Measurements from ENCODE around the gene ADGRD1. TPM values are rescaled to one million over a fixed set of nuclear protein-coding genes. Genes with fewer than 3 reads are reported as not detected.

ADGRD1 gene
- polyA plus RNA-seq, 3 donors = 4.7 to 17.9 (median 4.9) TPM

GRCh38 chr12:130911933-130912332 lies 41.8 kb upstream of the ADGRD1 start:
- Histone ChIP-seq H3K27ac (ENCODE audit: low read depth in 1 of 2, low read length in 2 of 2) (no peak overlapping the region), H3K9me3 (replicated peaks in 1 of 2; ENCODE audit: control insufficient read depth in 1 of 2, insufficient read depth in 1 of 2, low read length in 2 of 2) (peaks cover 4 to 16% of the 10 kb centered on the region in 2 donors), H3K4me3 (replicated peaks in 1 of 3; ENCODE audit: low read depth in 2 of 3, low read length in 3 of 3) (no peak overlapping the region), H3K4me2 (replicated peaks; ENCODE audit: extremely low read depth, low read length, poor library complexity, severe bottlenecking) (no peak overlapping the region), H3K79me2 (ENCODE audit: insufficient read depth, low read length) (no peaks in the 10 kb centered on the region), H4K20me1 (ENCODE audit: insufficient read depth, low read length) (no peaks in the 10 kb centered on the region), H3K4me1 (ENCODE audit: control insufficient read depth in 1 of 2, insufficient read depth in 2 of 2, low read length in 2 of 2) (no peaks in the 10 kb centered on the region), H3K9ac (ENCODE audit: insufficient read depth, low read length, poor library complexity, severe bottlenecking) (no peak overlapping the region), H3K36me3 (replicated peaks in 1 of 2; ENCODE audit: control insufficient read depth in 1 of 2, insufficient read depth in 2 of 2, low read length in 2 of 2) (no peaks in the 10 kb centered on the region), H3K27me3 (ENCODE audit: control insufficient read depth in 2 of 2, insufficient read depth in 2 of 2, low read length in 2 of 2) (peaks cover 3 to 16% of the 10 kb centered on the region in 2 donors), H2AFZ (ENCODE audit: insufficient read depth, low read depth, low read length, poor library complexity, severe bottlenecking) (no peak overlapping the region)
- intact Hi-C loops (cut with micrococcal nuclease) = loop anchor here in 1 of 2 donors (10.0 kb wide), 2 partner anchors 543 to 923 kb away; no protein-coding TSS in a partner anchor
- H3K36me3 Mint-ChIP-seq = no peaks in the 10 kb centered on the region
- no peak for DNase-seq
- no peak overlapping the region for H3K27ac Mint-ChIP-seq
- H3K9me3 Mint-ChIP-seq = peaks cover 10 to 33% (median 21%) of the 10 kb centered on the region in 7 donors
- peaks cover 17 to 22% (median 18%) of the 10 kb centered on the region in 3 donors for H3K27me3 Mint-ChIP-seq (ENCODE audit: low read depth in 3 of 3)
- peaks cover 6% of the 10 kb centered on the region for H3K4me1 Mint-ChIP-seq
- H3K4me3 Mint-ChIP-seq = no peak overlapping the region
- TF ChIP-seq, protein P1, sequence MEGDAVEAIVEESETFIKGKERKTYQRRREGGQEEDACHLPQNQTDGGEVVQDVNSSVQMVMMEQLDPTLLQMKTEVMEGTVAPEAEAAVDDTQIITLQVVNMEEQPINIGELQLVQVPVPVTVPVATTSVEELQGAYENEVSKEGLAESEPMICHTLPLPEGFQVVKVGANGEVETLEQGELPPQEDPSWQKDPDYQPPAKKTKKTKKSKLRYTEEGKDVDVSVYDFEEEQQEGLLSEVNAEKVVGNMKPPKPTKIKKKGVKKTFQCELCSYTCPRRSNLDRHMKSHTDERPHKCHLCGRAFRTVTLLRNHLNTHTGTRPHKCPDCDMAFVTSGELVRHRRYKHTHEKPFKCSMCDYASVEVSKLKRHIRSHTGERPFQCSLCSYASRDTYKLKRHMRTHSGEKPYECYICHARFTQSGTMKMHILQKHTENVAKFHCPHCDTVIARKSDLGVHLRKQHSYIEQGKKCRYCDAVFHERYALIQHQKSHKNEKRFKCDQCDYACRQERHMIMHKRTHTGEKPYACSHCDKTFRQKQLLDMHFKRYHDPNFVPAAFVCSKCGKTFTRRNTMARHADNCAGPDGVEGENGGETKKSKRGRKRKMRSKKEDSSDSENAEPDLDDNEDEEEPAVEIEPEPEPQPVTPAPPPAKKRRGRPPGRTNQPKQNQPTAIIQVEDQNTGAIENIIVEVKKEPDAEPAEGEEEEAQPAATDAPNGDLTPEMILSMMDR (IDR thresholded peaks at IDR 0.05) = no peak

- Histone ChIP-seq H3K27me3 (ENCODE audit: control insufficient read depth in 2 of 2, insufficient read depth in 2 of 2, low read length in 2 of 2) (peaks cover 3 to 14% of the 10 kb centered on the region in 2 donors), H3K4me3 (replicated peaks in 1 of 3; ENCODE audit: low read depth in 2 of 3, low read length in 3 of 3) (no peak overlapping the region), H3K9ac (ENCODE audit: insufficient read depth, low read length, poor library complexity, severe bottlenecking) (no peak overlapping the region), H3K27ac (ENCODE audit: low read depth in 1 of 2, low read length in 2 of 2) (no peak overlapping the region), H3K9me3 (replicated peaks in 1 of 2; ENCODE audit: control insufficient read depth in 1 of 2, insufficient read depth in 1 of 2, low read length in 2 of 2) (peaks cover 34 to 41% of the 10 kb centered on the region in 2 donors), H2AFZ (ENCODE audit: insufficient read depth, low read depth, low read length, poor library complexity, severe bottlenecking) (no peak overlapping the region), H3K4me2 (replicated peaks; ENCODE audit: extremely low read depth, low read length, poor library complexity, severe bottlenecking) (peak overlapping the region; percentile 20), H3K79me2 (ENCODE audit: insufficient read depth, low read length) (no peaks in the 10 kb centered on the region), H3K4me1 (ENCODE audit: control insufficient read depth in 1 of 2, insufficient read depth in 2 of 2, low read length in 2 of 2) (no peaks in the 10 kb centered on the region), H3K36me3 (replicated peaks in 1 of 2; ENCODE audit: control insufficient read depth in 1 of 2, insufficient read depth in 2 of 2, low read length in 2 of 2) (no peaks in the 10 kb centered on the region), H4K20me1 (ENCODE audit: insufficient read depth, low read length) (no peaks in the 10 kb centered on the region)
- Mint-ChIP-seq H3K36me3 (no peaks in the 10 kb centered on the region), H3K27ac (peak overlapping the region in 1 of 7 donors; percentile 50), H3K4me1 (peaks cover 6% of the 10 kb centered on the region), H3K4me3 (peak overlapping the region in 1 of 2 donors; percentile 70), H3K9me3 (peaks cover 22 to 53% (median 43%) of the 10 kb centered on the region in 7 donors), H3K27me3 (ENCODE audit: low read depth in 3 of 3) (peaks cover 13 to 24% (median 19%) of the 10 kb centered on the region in 3 donors)
- peak; percentile 61 to 72 (median 70) for DNase-seq
- WGBS (ENCODE audit: insufficient coverage) = 29% methylated on average over 32 of the region's 37 CpGs
- TF ChIP-seq, protein P1 (IDR thresholded peaks at IDR 0.05) = peak; percentile 99
- intact Hi-C loops (cut with micrococcal nuclease) = loop anchor here (1.0 to 10.0 kb wide), 4 partner anchors 216 to 918 kb away; no protein-coding TSS in a partner anchor
Observed at GRCh38 chr12:130916241-130916911, 37.3 kb upstream of the ADGRD1 start.
